ENCODE results near the gene SLC22A6. TPM values are rescaled to one million over a fixed set of nuclear protein-coding genes. Genes with fewer than 3 reads are reported as not detected.

SLC22A6 gene
- total RNA-seq, 5 donors from 2014 or later (not counting 1 experiment from before 2014, with no cell fraction given) = not detected

DNA sequence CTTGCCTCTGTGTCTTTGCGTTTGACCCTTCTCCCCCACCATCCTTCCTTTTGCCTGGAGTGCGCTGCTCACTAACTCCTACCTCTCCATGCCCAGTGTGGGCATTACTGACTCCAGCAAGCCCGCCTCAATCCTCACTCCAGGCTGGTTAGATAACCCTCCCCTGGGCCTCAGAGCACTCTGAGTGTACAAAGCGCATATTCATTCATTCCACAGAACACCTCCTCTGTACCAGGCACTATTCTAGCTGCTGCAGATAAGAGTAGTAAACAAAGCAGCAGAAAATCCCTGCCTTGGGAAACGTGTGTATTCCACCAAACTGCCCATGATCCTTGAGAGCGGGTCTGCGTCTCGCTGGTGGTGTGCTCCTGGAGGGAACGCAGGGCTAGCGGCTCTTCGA lies 27.7 kb upstream of the SLC22A6 start:
- WGBS (ENCODE audit: insufficient coverage) = 83% methylated on average over 11 of the region's 11 CpGs
- Histone ChIP-seq H3K4me3 (ENCODE audit: control insufficient read depth in 1 of 2, extremely low read depth in 1 of 2, low read length in 1 of 2) (no peak overlapping the region), H3K27ac (ENCODE audit: low read length) (no peak overlapping the region), H3K27me3 (replicated peaks in 1 of 2; ENCODE audit: control insufficient read depth in 2 of 2, extremely low read depth in 1 of 2, insufficient read depth in 2 of 2, low read length in 1 of 2) (peaks cover 0 to 41% of the 10 kb centered on the region in 2 experiments), H3K4me1 (ENCODE audit: control insufficient read depth in 1 of 2, extremely low read depth in 1 of 2, insufficient read depth in 2 of 2, low read length in 2 of 2) (no peaks in the 10 kb centered on the region), H3K36me3 (ENCODE audit: control insufficient read depth in 2 of 2, extremely low read depth in 1 of 2, insufficient read depth in 1 of 2, low read length in 1 of 2) (no peaks in the 10 kb centered on the region), H3K9me3 (no peaks in the 10 kb centered on the region)
- no peaks in the 10 kb centered on the region for H3K36me3 Mint-ChIP-seq
- H3K4me1 Mint-ChIP-seq = no peaks in the 10 kb centered on the region
- CTCF ChIA-PET = no interaction called here
- POLR2A ChIA-PET = no interaction called here
- H3K27ac Mint-ChIP-seq = no peak overlapping the region
- DNase-seq = no peak
- H3K4me3 Mint-ChIP-seq = no peak overlapping the region
- ATAC-seq (replicated peaks in 1 of 4) = no peak
- peaks cover 14 to 15% of the 10 kb centered on the region in 2 donors for H3K27me3 Mint-ChIP-seq
- no peaks in the 10 kb centered on the region for H3K9me3 Mint-ChIP-seq

DNA sequence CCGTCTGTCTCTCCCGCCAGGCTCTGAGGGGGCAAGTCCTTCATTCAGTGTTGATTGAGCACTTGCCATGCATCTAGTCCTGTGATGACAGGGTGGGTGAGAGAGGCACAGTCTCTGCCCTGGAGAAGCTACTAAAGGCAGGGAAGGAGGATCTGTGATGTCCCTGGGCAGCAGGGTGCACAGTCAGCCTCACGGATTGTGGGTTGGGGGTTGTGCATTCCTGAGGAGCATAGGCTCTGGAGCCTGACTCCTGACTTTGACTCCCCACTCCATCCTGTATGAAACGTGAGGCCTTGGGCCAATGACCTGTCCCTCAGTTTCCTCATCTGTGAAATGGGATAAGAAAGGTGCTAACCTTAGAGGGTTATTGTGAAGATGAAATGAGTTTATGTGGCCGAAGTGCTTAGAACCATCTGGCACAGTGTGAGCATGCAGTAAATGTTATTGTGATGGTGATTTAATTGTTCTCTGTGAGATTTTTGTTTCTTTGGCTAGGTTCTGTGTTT lies 26.2 kb upstream of the SLC22A6 start:
- no peak overlapping the region for H3K4me3 Mint-ChIP-seq
- peaks cover 12 to 15% of the 10 kb centered on the region in 2 donors for H3K27me3 Mint-ChIP-seq
- 80% methylated on average over 3 of the region's 5 CpGs for WGBS (ENCODE audit: insufficient coverage)

DNA sequence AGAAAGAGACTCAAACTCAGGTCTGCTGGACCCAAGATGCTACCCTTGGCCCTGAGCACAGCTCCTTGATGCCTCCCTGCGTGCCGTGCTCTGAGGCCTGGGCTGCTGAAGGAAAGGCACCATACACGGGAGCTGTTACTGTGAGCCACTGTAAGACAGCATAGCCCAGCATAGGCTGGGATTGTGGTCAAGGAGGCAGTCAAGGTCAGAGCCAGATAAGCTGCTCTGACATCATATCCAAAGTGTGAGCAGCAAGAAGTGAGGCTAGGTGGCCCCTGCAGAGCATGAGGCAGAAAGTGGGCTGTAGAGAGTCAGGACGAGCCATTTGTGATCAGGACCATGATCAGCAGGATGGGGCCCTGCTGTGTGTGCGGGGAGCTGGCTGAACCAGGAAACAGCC lies 23.2 kb upstream of the SLC22A6 start:
- Histone ChIP-seq H3K27me3 (replicated peaks in 1 of 2; ENCODE audit: control insufficient read depth in 2 of 2, extremely low read depth in 1 of 2, insufficient read depth in 2 of 2, low read length in 1 of 2) (peaks cover 0 to 15% of the 10 kb centered on the region in 2 experiments), H3K9me3 (no peaks in the 10 kb centered on the region), H3K27ac (ENCODE audit: low read length) (no peak overlapping the region), H3K36me3 (ENCODE audit: control insufficient read depth in 2 of 2, extremely low read depth in 1 of 2, insufficient read depth in 1 of 2, low read length in 1 of 2) (no peaks in the 10 kb centered on the region), H3K4me1 (ENCODE audit: control insufficient read depth in 1 of 2, extremely low read depth in 1 of 2, insufficient read depth in 2 of 2, low read length in 2 of 2) (no peaks in the 10 kb centered on the region), H3K4me3 (ENCODE audit: control insufficient read depth in 1 of 2, extremely low read depth in 1 of 2, low read length in 1 of 2) (no peak overlapping the region)
- POLR2A ChIA-PET = no interaction called here
- Mint-ChIP-seq H3K27ac (no peak overlapping the region), H3K27me3 (peaks cover 0 to 3% of the 10 kb centered on the region in 2 donors), H3K36me3 (no peaks in the 10 kb centered on the region), H3K9me3 (no peaks in the 10 kb centered on the region), H3K4me3 (no peak overlapping the region), H3K4me1 (no peaks in the 10 kb centered on the region)
- WGBS (ENCODE audit: insufficient coverage) = 78% methylated on average over 5 of the region's 5 CpGs
- ATAC-seq (replicated peaks in 1 of 4) (no peak), DNase-seq (no peak)
- CTCF ChIA-PET = interaction anchor here in 1 of 2 donors (0.6 kb wide), 1 partner anchor 1718 kb away, joined by 5 read pairs; no protein-coding TSS in a partner anchor

More for the DNA sequence above, 26.2 kb upstream of the SLC22A6 start:
- no peak overlapping the region for H3K27ac ChIP-seq (ENCODE audit: low read length)
- no peak for DNase-seq
- Mint-ChIP-seq H3K4me1 (no peaks in the 10 kb centered on the region), H3K36me3 (no peaks in the 10 kb centered on the region), H3K9me3 (no peaks in the 10 kb centered on the region), H3K27ac (no peak overlapping the region)
- H3K36me3 ChIP-seq (ENCODE audit: control insufficient read depth in 2 of 2, extremely low read depth in 1 of 2, insufficient read depth in 1 of 2, low read length in 1 of 2) = no peaks in the 10 kb centered on the region
- ChIA-PET POLR2A (no interaction called here), CTCF (interaction anchor here in 1 of 2 donors (0.7 kb wide), 1 partner anchor 922 kb away, joined by 3 read pairs; no protein-coding TSS in a partner anchor)
- no peak for ATAC-seq (replicated peaks in 1 of 4)
- peaks cover 0 to 33% of the 10 kb centered on the region in 2 experiments for H3K27me3 ChIP-seq (replicated peaks in 1 of 2; ENCODE audit: control insufficient read depth in 2 of 2, extremely low read depth in 1 of 2, insufficient read depth in 2 of 2, low read length in 1 of 2)
- H3K4me3 ChIP-seq (ENCODE audit: control insufficient read depth in 1 of 2, extremely low read depth in 1 of 2, low read length in 1 of 2) = no peak overlapping the region
- H3K4me1 ChIP-seq (ENCODE audit: control insufficient read depth in 1 of 2, extremely low read depth in 1 of 2, insufficient read depth in 2 of 2, low read length in 2 of 2) = no peaks in the 10 kb centered on the region
- H3K9me3 ChIP-seq = no peaks in the 10 kb centered on the region

DNA sequence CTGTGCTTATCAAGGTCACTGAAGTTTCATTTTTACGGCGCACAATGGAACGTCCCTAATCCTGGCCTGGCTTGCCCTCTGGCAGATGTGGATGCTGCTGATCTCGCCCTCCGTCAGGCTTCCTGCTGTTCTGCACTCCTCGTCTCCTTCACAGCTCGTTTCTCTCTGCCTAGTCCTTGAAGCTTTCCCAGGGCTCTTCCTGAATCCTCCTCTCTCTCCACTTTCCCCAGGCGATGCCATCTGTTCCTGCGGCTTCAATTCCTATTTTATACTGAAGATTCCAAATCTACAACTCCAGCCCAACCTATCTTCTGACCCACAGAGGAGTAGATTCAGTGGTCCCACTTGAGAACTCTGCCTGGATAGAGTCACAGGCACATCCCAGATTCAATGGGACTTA lies 16.7 kb upstream of the SLC22A6 start:
- ChIA-PET CTCF (no interaction called here), POLR2A (no interaction called here)
- Histone ChIP-seq H3K4me3 (ENCODE audit: control insufficient read depth in 1 of 2, extremely low read depth in 1 of 2, low read length in 1 of 2) (no peak overlapping the region), H3K9me3 (no peaks in the 10 kb centered on the region), H3K4me1 (ENCODE audit: control insufficient read depth in 1 of 2, extremely low read depth in 1 of 2, insufficient read depth in 2 of 2, low read length in 2 of 2) (peaks cover 0 to 4% of the 10 kb centered on the region in 2 experiments), H3K36me3 (ENCODE audit: control insufficient read depth in 2 of 2, extremely low read depth in 1 of 2, insufficient read depth in 1 of 2, low read length in 1 of 2) (no peaks in the 10 kb centered on the region), H3K27me3 (replicated peaks in 1 of 2; ENCODE audit: control insufficient read depth in 2 of 2, extremely low read depth in 1 of 2, insufficient read depth in 2 of 2, low read length in 1 of 2) (peaks cover 2 to 16% of the 10 kb centered on the region in 2 experiments), H3K27ac (ENCODE audit: low read length) (no peak overlapping the region)
- no peak for ATAC-seq (replicated peaks in 1 of 4)
- no peak for DNase-seq
- Mint-ChIP-seq H3K4me3 (no peak overlapping the region), H3K4me1 (no peaks in the 10 kb centered on the region), H3K36me3 (no peaks in the 10 kb centered on the region), H3K9me3 (no peaks in the 10 kb centered on the region), H3K27ac (no peak overlapping the region), H3K27me3 (peaks cover 11 to 21% of the 10 kb centered on the region in 2 donors)
- 78% methylated on average over 9 of the region's 9 CpGs for WGBS (ENCODE audit: insufficient coverage)

DNA sequence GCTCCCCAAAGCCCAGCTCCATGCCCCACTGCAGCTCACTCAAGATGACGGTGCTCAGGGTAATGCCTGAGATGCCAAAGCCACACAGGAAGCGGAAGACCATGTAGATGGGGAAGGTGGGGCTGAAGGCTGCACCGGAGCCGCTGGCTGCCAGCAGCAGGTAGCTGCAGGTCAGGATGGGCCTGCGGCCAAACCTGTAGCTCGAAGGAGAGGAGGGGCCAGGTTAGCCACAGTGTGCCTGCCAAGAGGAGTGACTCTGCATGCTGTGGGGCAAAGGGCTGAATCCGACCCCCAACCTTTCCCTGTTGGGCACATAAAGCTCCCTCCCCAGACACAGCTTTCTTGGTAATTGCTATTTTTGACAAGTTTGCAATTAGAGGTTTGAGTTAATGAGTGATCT lies 14.9 kb upstream of the SLC22A6 start:
- no peak overlapping the region for H3K4me3 Mint-ChIP-seq
- no peaks in the 10 kb centered on the region for H3K36me3 Mint-ChIP-seq
- no peak overlapping the region for H3K27ac Mint-ChIP-seq
- peaks cover 2 to 31% of the 10 kb centered on the region in 2 experiments for H3K27me3 ChIP-seq (replicated peaks in 1 of 2; ENCODE audit: control insufficient read depth in 2 of 2, extremely low read depth in 1 of 2, insufficient read depth in 2 of 2, low read length in 1 of 2)
- POLR2A ChIA-PET = no interaction called here
- DNase-seq = no peak
- 32% methylated on average over 5 of the region's 7 CpGs for WGBS (ENCODE audit: insufficient coverage)
- peaks cover 0 to 4% of the 10 kb centered on the region in 2 experiments for H3K4me1 ChIP-seq (ENCODE audit: control insufficient read depth in 1 of 2, extremely low read depth in 1 of 2, insufficient read depth in 2 of 2, low read length in 2 of 2)
- H3K27me3 Mint-ChIP-seq = peaks cover 21 to 34% of the 10 kb centered on the region in 2 donors
- no peak overlapping the region for H3K27ac ChIP-seq (ENCODE audit: low read length)
- no peak for ATAC-seq (replicated peaks in 1 of 4)
- no peaks in the 10 kb centered on the region for H3K36me3 ChIP-seq (ENCODE audit: control insufficient read depth in 2 of 2, extremely low read depth in 1 of 2, insufficient read depth in 1 of 2, low read length in 1 of 2)
- CTCF ChIA-PET = no interaction called here
- no peaks in the 10 kb centered on the region for H3K9me3 Mint-ChIP-seq
- H3K4me1 Mint-ChIP-seq = no peaks in the 10 kb centered on the region
- H3K9me3 ChIP-seq = no peaks in the 10 kb centered on the region
- no peak overlapping the region for H3K4me3 ChIP-seq (ENCODE audit: control insufficient read depth in 1 of 2, extremely low read depth in 1 of 2, low read length in 1 of 2)

DNA sequence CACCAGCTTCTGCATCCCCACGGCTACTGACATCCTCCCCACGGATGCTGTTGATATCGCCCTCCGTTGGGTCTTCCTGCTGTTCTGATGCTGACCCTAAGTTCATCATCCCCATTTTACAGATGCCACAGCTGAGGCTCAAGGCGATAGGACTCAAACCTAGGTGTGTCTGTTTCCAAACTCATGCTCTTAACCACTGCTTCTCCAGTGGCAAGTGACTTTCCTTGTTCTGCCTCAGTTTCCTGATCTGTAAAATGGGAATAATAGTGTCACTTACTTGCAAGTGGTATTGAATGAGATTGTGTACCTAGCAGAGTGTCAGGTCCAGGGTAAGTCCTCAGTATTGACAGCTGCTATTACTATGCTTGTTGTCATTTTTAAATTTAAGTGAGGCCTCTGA lies 14.4 kb upstream of the SLC22A6 start:
- ChIA-PET CTCF (no interaction called here), POLR2A (no interaction called here)
- Histone ChIP-seq H3K27me3 (replicated peaks in 1 of 2; ENCODE audit: control insufficient read depth in 2 of 2, extremely low read depth in 1 of 2, insufficient read depth in 2 of 2, low read length in 1 of 2) (peaks cover 2 to 36% of the 10 kb centered on the region in 2 experiments), H3K4me1 (ENCODE audit: control insufficient read depth in 1 of 2, extremely low read depth in 1 of 2, insufficient read depth in 2 of 2, low read length in 2 of 2) (peaks cover 0 to 4% of the 10 kb centered on the region in 2 experiments), H3K36me3 (ENCODE audit: control insufficient read depth in 2 of 2, extremely low read depth in 1 of 2, insufficient read depth in 1 of 2, low read length in 1 of 2) (no peaks in the 10 kb centered on the region), H3K9me3 (no peaks in the 10 kb centered on the region), H3K4me3 (ENCODE audit: control insufficient read depth in 1 of 2, extremely low read depth in 1 of 2, low read length in 1 of 2) (no peak overlapping the region), H3K27ac (ENCODE audit: low read length) (no peak overlapping the region)
- no peak for DNase-seq
- no peak overlapping the region for H3K27ac Mint-ChIP-seq
- 85% methylated on average over 4 of the region's 5 CpGs for WGBS (ENCODE audit: insufficient coverage)
- H3K9me3 Mint-ChIP-seq = no peaks in the 10 kb centered on the region
- ATAC-seq (replicated peaks in 1 of 4) = no peak
- H3K4me3 Mint-ChIP-seq = no peak overlapping the region
- no peaks in the 10 kb centered on the region for H3K4me1 Mint-ChIP-seq
- no peaks in the 10 kb centered on the region for H3K36me3 Mint-ChIP-seq
- H3K27me3 Mint-ChIP-seq = peaks cover 21 to 34% of the 10 kb centered on the region in 2 donors

DNA sequence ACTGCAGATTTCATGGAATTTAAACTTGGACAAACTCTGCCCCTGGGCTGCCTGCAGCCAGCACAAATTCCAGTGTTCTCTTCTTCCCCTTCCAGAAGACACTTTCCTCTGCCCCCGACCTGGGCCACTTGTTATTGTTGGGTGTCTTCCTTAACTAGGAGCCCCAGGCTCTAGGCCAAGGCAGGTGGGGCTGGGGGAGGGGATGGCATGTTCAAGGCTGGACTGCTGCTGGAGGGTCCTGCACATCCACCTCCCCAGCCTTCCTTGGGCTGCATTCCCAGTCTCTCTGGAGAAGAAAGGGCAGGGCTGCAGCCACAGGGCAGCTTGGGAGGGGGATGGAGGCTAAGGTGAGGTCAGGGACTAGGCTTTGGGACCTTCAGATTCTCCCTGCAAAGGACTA lies 11.5 kb upstream of the SLC22A6 start:
- peaks cover 2 to 39% of the 10 kb centered on the region in 2 experiments for H3K27me3 ChIP-seq (replicated peaks in 1 of 2; ENCODE audit: control insufficient read depth in 2 of 2, extremely low read depth in 1 of 2, insufficient read depth in 2 of 2, low read length in 1 of 2)
- no peak for ATAC-seq (replicated peaks in 1 of 4)
- H3K4me1 ChIP-seq (ENCODE audit: control insufficient read depth in 1 of 2, extremely low read depth in 1 of 2, insufficient read depth in 2 of 2, low read length in 2 of 2) = peaks cover 0 to 4% of the 10 kb centered on the region in 2 experiments
- H3K36me3 Mint-ChIP-seq = no peaks in the 10 kb centered on the region
- no peak overlapping the region for H3K27ac Mint-ChIP-seq
- H3K36me3 ChIP-seq (ENCODE audit: control insufficient read depth in 2 of 2, extremely low read depth in 1 of 2, insufficient read depth in 1 of 2, low read length in 1 of 2) = no peaks in the 10 kb centered on the region
- no peak overlapping the region for H3K27ac ChIP-seq (ENCODE audit: low read length)
- ChIA-PET CTCF (no interaction called here), POLR2A (no interaction called here)
- H3K4me3 Mint-ChIP-seq = no peak overlapping the region
- H3K4me3 ChIP-seq (ENCODE audit: control insufficient read depth in 1 of 2, extremely low read depth in 1 of 2, low read length in 1 of 2) = no peak overlapping the region
- no peak for DNase-seq
- H3K9me3 ChIP-seq = no peaks in the 10 kb centered on the region
- WGBS (ENCODE audit: insufficient coverage) = no CpG with 5 or more reads among the region's 1 CpG
- no peaks in the 10 kb centered on the region for H3K9me3 Mint-ChIP-seq
- peaks cover 32 to 42% of the 10 kb centered on the region in 2 donors for H3K27me3 Mint-ChIP-seq
- H3K4me1 Mint-ChIP-seq = no peaks in the 10 kb centered on the region

Data from T-cell (primary cell).